Measurements from ENCODE around the gene DTNA. TPM values are rescaled to one million over a fixed set of nuclear protein-coding genes. Genes with fewer than 3 reads are reported as not detected.
"Not testable (repeated sequence)": the region's sequence is repeated elsewhere in the genome, so short reads cannot be mapped to it uniquely, and the experiment has no call there.

DTNA gene
- total RNA-seq, 2 experiments from 2014 or later: 0.48 to 0.53 TPM

- Mint-ChIP-seq H3K27me3 (peaks cover 10% of the 10 kb centered on the region), H3K27ac (no peak overlapping the region), H3K9me3 (ENCODE audit: low read depth) (no peaks in the 10 kb centered on the region), H3K36me3 (ENCODE audit: low read depth) (no peaks in the 10 kb centered on the region), H3K4me3 (no peak overlapping the region), H3K4me1 (no peaks in the 10 kb centered on the region)
- POLR2A ChIA-PET: no interaction called here
- intact Hi-C loops (cut with DNase I, micrococcal nuclease): no loop called here
- CTCF ChIA-PET: no interaction called here
- DNase-seq (no peak), ATAC-seq (no peak)
These were observed 16.3 kb downstream of the DTNA start for GRCh38 chr18:34726286-34727004.

GRCh38 chr18:34729264-34729663, 19.2 kb downstream of the DTNA start:
- Mint-ChIP-seq H3K27ac (no peak overlapping the region), H3K27me3 (peaks cover 11% of the 10 kb centered on the region), H3K36me3 (ENCODE audit: low read depth) (no peaks in the 10 kb centered on the region), H3K4me1 (no peaks in the 10 kb centered on the region), H3K4me3 (no peak overlapping the region), H3K9me3 (ENCODE audit: low read depth) (no peaks in the 10 kb centered on the region)
- DNase-seq (peak; percentile 18), ATAC-seq (peak; percentile 75)
- intact Hi-C loops (cut with DNase I, micrococcal nuclease): loop anchor here (2.0 kb wide), 1 partner anchor 60 kb away; no protein-coding TSS in a partner anchor
- ChIA-PET CTCF (interaction anchor here (1.5 to 1.9 kb wide), 3 partner anchors 8 to 59 kb away, joined by 3 to 6 read pairs (median 5); no protein-coding TSS in a partner anchor), POLR2A (no interaction called here)

DNA sequence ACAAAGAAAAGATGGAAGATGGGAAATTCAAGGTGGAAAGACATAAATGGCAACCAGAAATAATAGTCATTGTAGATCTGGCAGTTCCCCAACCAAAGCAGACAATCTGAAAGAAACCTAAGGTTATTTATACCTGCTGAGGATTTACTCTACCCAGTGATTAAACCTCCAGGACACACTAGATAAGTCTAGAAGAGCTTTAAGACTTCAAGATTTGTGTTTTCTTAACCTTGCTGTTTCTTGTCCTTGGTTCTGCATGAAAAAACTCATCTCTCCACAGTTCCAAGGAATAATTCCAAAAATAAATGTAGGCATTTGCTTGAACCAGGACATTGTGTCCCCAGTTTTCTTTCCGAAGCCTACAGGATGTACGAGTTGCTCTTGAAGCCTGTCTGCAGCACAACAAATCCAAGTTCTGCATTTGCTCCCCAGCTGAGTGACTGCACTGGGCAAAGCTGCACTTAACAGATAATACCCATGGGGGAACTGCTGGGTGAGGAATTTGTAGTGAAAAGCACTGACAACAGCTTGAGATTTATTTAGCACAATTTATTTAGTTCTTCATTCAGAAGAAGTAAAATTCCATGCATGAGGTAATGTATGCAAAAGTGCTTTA, 19.8 kb downstream of the DTNA start:
- CTCF ChIA-PET: interaction anchor here (0.7 to 1.9 kb wide), 3 partner anchors 9 to 148 kb away, joined by 4 to 6 read pairs (median 5); no protein-coding TSS in a partner anchor
- intact Hi-C loops (cut with DNase I, micrococcal nuclease): loop anchor here (2.0 kb wide), 1 partner anchor 59 kb away; no protein-coding TSS in a partner anchor

GRCh38 chr18:34730774-34731173, 20.7 kb downstream of the DTNA start:
- ATAC-seq: no peak
- no peaks in the 10 kb centered on the region for H3K36me3 Mint-ChIP-seq (ENCODE audit: low read depth)
- ChIA-PET POLR2A (no interaction called here), CTCF (interaction anchor here (1.9 kb wide), 2 partner anchors 10 to 21 kb away, joined by 5 to 6 read pairs; no protein-coding TSS in a partner anchor)
- peaks cover 10% of the 10 kb centered on the region for H3K27me3 Mint-ChIP-seq
- no peak for DNase-seq
- no peaks in the 10 kb centered on the region for H3K9me3 Mint-ChIP-seq (ENCODE audit: low read depth)
- intact Hi-C loops (cut with DNase I, micrococcal nuclease): no loop called here
- no peak overlapping the region for H3K4me3 Mint-ChIP-seq
- H3K27ac Mint-ChIP-seq: no peak overlapping the region
- H3K4me1 Mint-ChIP-seq: no peaks in the 10 kb centered on the region

More for the DNA sequence above, 19.8 kb downstream of the DTNA start:
- POLR2A ChIA-PET: no interaction called here
- Mint-ChIP-seq H3K9me3 (ENCODE audit: low read depth) (no peaks in the 10 kb centered on the region), H3K4me3 (no peak overlapping the region), H3K4me1 (no peaks in the 10 kb centered on the region), H3K27ac (no peak overlapping the region), H3K27me3 (peaks cover 11% of the 10 kb centered on the region), H3K36me3 (ENCODE audit: low read depth) (no peaks in the 10 kb centered on the region)
- no peak for DNase-seq
- ATAC-seq: no peak

GRCh38 chr18:34734056-34734455, 24.0 kb downstream of the DTNA start:
- intact Hi-C loops (cut with DNase I, micrococcal nuclease): no loop called here
- no peaks in the 10 kb centered on the region for H3K4me1 Mint-ChIP-seq
- no peaks in the 10 kb centered on the region for H3K36me3 Mint-ChIP-seq (ENCODE audit: low read depth)
- CTCF ChIA-PET: interaction anchor here (1.2 kb wide), 1 partner anchor 73 kb away, joined by 3 read pairs; no protein-coding TSS in a partner anchor
- no peaks in the 10 kb centered on the region for H3K9me3 Mint-ChIP-seq (ENCODE audit: low read depth)
- H3K27me3 Mint-ChIP-seq: peaks cover 9% of the 10 kb centered on the region
- no peak overlapping the region for H3K27ac Mint-ChIP-seq
- H3K4me3 Mint-ChIP-seq: no peak overlapping the region
- POLR2A ChIA-PET: no interaction called here
- no peak for DNase-seq
- no peak for ATAC-seq

DNA sequence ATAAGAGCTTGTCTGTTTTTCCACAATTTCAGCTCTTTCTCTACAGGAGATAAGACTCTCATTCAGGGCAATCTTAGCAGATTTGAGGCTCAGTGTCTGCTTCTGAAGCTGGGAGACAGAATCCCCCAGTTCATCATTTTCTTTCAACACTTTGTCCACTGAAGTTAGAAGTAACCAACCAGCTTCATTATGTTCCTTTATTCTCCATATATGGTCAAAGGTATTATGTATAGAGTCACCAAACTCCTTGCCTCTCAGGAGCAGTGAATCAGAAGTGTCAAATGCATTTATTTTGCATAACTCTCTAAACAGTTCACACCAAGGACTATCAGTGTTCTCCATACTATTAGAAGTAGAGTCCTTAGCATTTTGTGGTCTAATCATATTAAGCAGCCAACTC, 24.4 kb downstream of the DTNA start:
- DNase-seq; POLR2A ChIA-PET; H3K4me3 Mint-ChIP-seq; intact Hi-C loops (cut with DNase I, micrococcal nuclease); H3K9me3 Mint-ChIP-seq (ENCODE audit: low read depth); H3K27ac Mint-ChIP-seq; ATAC-seq; H3K36me3 Mint-ChIP-seq (ENCODE audit: low read depth); H3K4me1 Mint-ChIP-seq; H3K27me3 Mint-ChIP-seq: not testable (repeated sequence)
- CTCF ChIA-PET: interaction anchor here (1.2 kb wide), 1 partner anchor 73 kb away, joined by 3 read pairs; no protein-coding TSS in a partner anchor

- no peak for DNase-seq
- Mint-ChIP-seq H3K4me1 (no peaks in the 10 kb centered on the region), H3K27me3 (no peaks in the 10 kb centered on the region), H3K36me3 (ENCODE audit: low read depth) (no peaks in the 10 kb centered on the region), H3K9me3 (ENCODE audit: low read depth) (no peaks in the 10 kb centered on the region), H3K4me3 (no peak overlapping the region), H3K27ac (no peak overlapping the region)
- CTCF ChIA-PET: no interaction called here
- no peak for ATAC-seq
- intact Hi-C loops (cut with DNase I, micrococcal nuclease): no loop called here
- POLR2A ChIA-PET: no interaction called here
These were observed 28.2 kb downstream of the DTNA start for GRCh38 chr18:34738175-34738894.

GRCh38 chr18:34740101-34740500, 30.0 kb downstream of the DTNA start:
- POLR2A ChIA-PET: no interaction called here
- no peak overlapping the region for H3K27ac Mint-ChIP-seq
- ATAC-seq: no peak

GRCh38 chr18:34740724-34741123, 30.6 kb downstream of the DTNA start:
- DNase-seq: no peak
- Mint-ChIP-seq H3K9me3 (ENCODE audit: low read depth) (no peaks in the 10 kb centered on the region), H3K4me3 (no peak overlapping the region), H3K27ac (no peak overlapping the region), H3K27me3 (peaks cover 4% of the 10 kb centered on the region), H3K4me1 (no peaks in the 10 kb centered on the region), H3K36me3 (ENCODE audit: low read depth) (no peaks in the 10 kb centered on the region)
- intact Hi-C loops (cut with DNase I, micrococcal nuclease): no loop called here
- ATAC-seq: no peak
- ChIA-PET POLR2A (no interaction called here), CTCF (no interaction called here)

More at GRCh38 chr18:34740101-34740500, 30.0 kb downstream of the DTNA start:
- CTCF ChIA-PET: no interaction called here
- no peak overlapping the region for H3K4me3 Mint-ChIP-seq
- H3K4me1 Mint-ChIP-seq: no peaks in the 10 kb centered on the region
- no peaks in the 10 kb centered on the region for H3K9me3 Mint-ChIP-seq (ENCODE audit: low read depth)
- peaks cover 2% of the 10 kb centered on the region for H3K27me3 Mint-ChIP-seq
- intact Hi-C loops (cut with DNase I, micrococcal nuclease): no loop called here
- no peaks in the 10 kb centered on the region for H3K36me3 Mint-ChIP-seq (ENCODE audit: low read depth)
- no peak for DNase-seq

DNA sequence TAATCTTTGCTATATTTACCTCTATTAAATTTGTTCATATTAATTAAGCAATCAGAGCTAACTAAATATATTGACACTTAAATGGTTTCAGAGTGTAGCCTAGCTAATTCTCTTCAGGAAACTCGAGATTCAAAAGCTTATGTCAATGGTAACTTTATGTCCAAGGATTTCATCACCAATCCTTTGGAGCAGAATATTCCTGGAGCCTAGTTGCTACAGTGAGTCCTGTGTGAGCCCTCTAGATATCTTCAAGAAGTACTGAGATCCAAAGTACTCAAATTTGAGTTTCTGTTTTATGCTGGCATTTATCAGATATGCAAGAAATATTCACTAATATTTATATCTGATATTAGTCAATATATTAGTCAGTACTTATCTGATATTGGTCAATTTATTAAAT, 31.3 kb downstream of the DTNA start:
- H3K4me1 Mint-ChIP-seq: no peaks in the 10 kb centered on the region
- peaks cover 4% of the 10 kb centered on the region for H3K27me3 Mint-ChIP-seq
- CTCF ChIA-PET: no interaction called here
- intact Hi-C loops (cut with DNase I, micrococcal nuclease): no loop called here
- no peaks in the 10 kb centered on the region for H3K36me3 Mint-ChIP-seq (ENCODE audit: low read depth)
- H3K9me3 Mint-ChIP-seq (ENCODE audit: low read depth): no peaks in the 10 kb centered on the region
- H3K4me3 Mint-ChIP-seq: no peak overlapping the region
- ATAC-seq (no peak), DNase-seq (no peak)
- POLR2A ChIA-PET: no interaction called here
- no peak overlapping the region for H3K27ac Mint-ChIP-seq

DNA sequence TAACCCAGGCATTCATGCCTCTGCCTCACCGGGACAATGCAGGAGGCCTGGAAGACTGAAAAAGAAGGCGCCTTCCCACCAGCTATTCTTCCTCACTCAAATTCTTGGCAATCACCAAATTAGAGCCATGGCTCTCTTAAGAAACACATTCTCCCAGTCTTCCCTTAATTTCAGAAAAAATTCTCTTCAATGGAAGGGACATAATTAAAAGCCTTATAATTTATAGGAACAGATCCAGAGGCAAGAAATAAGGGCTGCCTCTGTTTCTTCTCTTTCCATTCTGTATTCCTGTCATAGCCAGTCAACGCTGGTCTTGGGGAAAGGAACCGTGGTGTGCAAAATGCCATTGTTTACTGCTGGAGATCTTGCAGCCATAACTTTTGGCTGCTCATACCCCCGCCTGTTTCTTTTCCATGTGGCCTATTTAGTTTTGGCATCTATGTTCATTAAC, 32.8 kb downstream of the DTNA start:
- ATAC-seq: no peak
- Mint-ChIP-seq H3K27ac (no peak overlapping the region), H3K9me3 (ENCODE audit: low read depth) (no peaks in the 10 kb centered on the region), H3K36me3 (ENCODE audit: low read depth) (no peaks in the 10 kb centered on the region), H3K27me3 (peaks cover 4% of the 10 kb centered on the region), H3K4me1 (no peaks in the 10 kb centered on the region), H3K4me3 (no peak overlapping the region)
- intact Hi-C loops (cut with DNase I, micrococcal nuclease): no loop called here
- ChIA-PET CTCF (no interaction called here), POLR2A (no interaction called here)
- DNase-seq: no peak
